GM10266 (cell line): ENCODE results near the gene CEP131.

Source experiments
- DNase-seq: peaks from one replicate; pipeline ENCODE4 v3.0.0; 2012; ENCODE audit errors: extremely low spot score
- CTCF ChIP-seq: IDR thresholded peaks from 2 replicates; pipeline ENCODE4 v1.5.1; 2012; ENCODE audit warnings: mild to moderate bottlenecking, low read depth; ENCODE audit not compliant: control insufficient read depth, insufficient read depth; ENCODE audit errors: missing control alignments

The CEP131 gene

GRCh38 chr17:81190591-81190990 lies 32.2 kb downstream of the CEP131 start:
- DNase-seq, result no peak
- TF ChIP-seq CTCF, result no peak

- no peak for TF ChIP-seq CTCF
- no peak for DNase-seq
Measured at GRCh38 chr17:81189670-81190530, 32.9 kb downstream of the CEP131 start.

GRCh38 chr17:81189016-81189415 lies 33.7 kb downstream of the CEP131 start:
- TF ChIP-seq CTCF, result no peak
- DNase-seq, result no peak

- DNase-seq, result no peak
- no peak for TF ChIP-seq CTCF
Measured at GRCh38 chr17:81188491-81188840, 34.3 kb downstream of the CEP131 start.

GRCh38 chr17:81187586-81188490 lies 34.9 kb downstream of the CEP131 start:
- TF ChIP-seq CTCF, result no peak
- no peak for DNase-seq

GRCh38 chr17:81187120-81187519 lies 35.6 kb downstream of the CEP131 start:
- no peak for TF ChIP-seq CTCF
- DNase-seq, result no peak

GRCh38 chr17:81186203-81186602 lies 36.6 kb downstream of the CEP131 start:
- no peak for DNase-seq
- TF ChIP-seq CTCF, result no peak
